Measurements from ENCODE around the gene NINJ1. TPM values are rescaled to one million over a fixed set of nuclear protein-coding genes. Genes with fewer than 3 reads are reported as not detected.

Gene NINJ1
- total and polyA plus RNA-seq, 2 experiments from 2014 or later = 34.6 to 51.7 TPM

GRCh38 chr9:93156475-93157008, 22.5 kb upstream of the NINJ1 start:
- no peaks in the 10 kb centered on the region for H3K36me3 ChIP-seq
- H3K27ac ChIP-seq = no peak overlapping the region
- no peaks in the 10 kb centered on the region for H3K27me3 ChIP-seq
- no peaks in the 10 kb centered on the region for H3K9me3 ChIP-seq (ENCODE audit: low read depth)
- no peak overlapping the region for H3K4me3 ChIP-seq
- no peak for TF ChIP-seq CTCF (IDR thresholded peaks at IDR 0.05; ENCODE audit: low read depth, low read length)
- no peaks in the 10 kb centered on the region for H3K4me1 ChIP-seq (ENCODE audit: low read depth)
- no peak for DNase-seq (ENCODE audit: low read depth in 1 of 2, low spot score in 1 of 2)

GRCh38 chr9:93155716-93156474, 21.8 kb upstream of the NINJ1 start:
- H3K36me3 ChIP-seq = no peaks in the 10 kb centered on the region
- no peaks in the 10 kb centered on the region for H3K27me3 ChIP-seq
- no peak overlapping the region for H3K27ac ChIP-seq
- no peaks in the 10 kb centered on the region for H3K9me3 ChIP-seq (ENCODE audit: low read depth)
- TF ChIP-seq CTCF (IDR thresholded peaks at IDR 0.05; ENCODE audit: low read depth, low read length) = no peak
- H3K4me1 ChIP-seq (ENCODE audit: low read depth) = no peaks in the 10 kb centered on the region
- DNase-seq (ENCODE audit: low read depth in 1 of 2, low spot score in 1 of 2) = no peak
- H3K4me3 ChIP-seq = no peak overlapping the region

- no peak overlapping the region for H3K4me3 ChIP-seq
- no peaks in the 10 kb centered on the region for H3K4me1 ChIP-seq (ENCODE audit: low read depth)
- peak; percentile 17 to 74 for DNase-seq (ENCODE audit: low read depth in 1 of 2, low spot score in 1 of 2)
- no peaks in the 10 kb centered on the region for H3K27me3 ChIP-seq
- no peaks in the 10 kb centered on the region for H3K36me3 ChIP-seq
- no peak overlapping the region for H3K27ac ChIP-seq
- TF ChIP-seq CTCF (IDR thresholded peaks at IDR 0.05; ENCODE audit: low read depth, low read length) = peak; percentile 72
- H3K9me3 ChIP-seq (ENCODE audit: low read depth) = no peaks in the 10 kb centered on the region
These were observed 20.3 kb upstream of the NINJ1 start for GRCh38 chr9:93154293-93154903.

GRCh38 chr9:93151097-93151784, 17.2 kb upstream of the NINJ1 start:
- no peaks in the 10 kb centered on the region for H3K4me1 ChIP-seq (ENCODE audit: low read depth)
- H3K27ac ChIP-seq = no peak overlapping the region
- no peaks in the 10 kb centered on the region for H3K27me3 ChIP-seq
- TF ChIP-seq CTCF (IDR thresholded peaks at IDR 0.05; ENCODE audit: low read depth, low read length) = no peak
- no peaks in the 10 kb centered on the region for H3K9me3 ChIP-seq (ENCODE audit: low read depth)
- DNase-seq (ENCODE audit: low read depth in 1 of 2, low spot score in 1 of 2) = no peak
- H3K36me3 ChIP-seq = no peaks in the 10 kb centered on the region
- no peak overlapping the region for H3K4me3 ChIP-seq

GRCh38 chr9:93149361-93149760, 15.3 kb upstream of the NINJ1 start:
- H3K9me3 ChIP-seq (ENCODE audit: low read depth) = no peaks in the 10 kb centered on the region
- no peak overlapping the region for H3K27ac ChIP-seq
- no peaks in the 10 kb centered on the region for H3K4me1 ChIP-seq (ENCODE audit: low read depth)
- H3K36me3 ChIP-seq = no peaks in the 10 kb centered on the region
- no peak for DNase-seq (ENCODE audit: low read depth in 1 of 2, low spot score in 1 of 2)
- no peaks in the 10 kb centered on the region for H3K27me3 ChIP-seq
- no peak overlapping the region for H3K4me3 ChIP-seq
- no peak for TF ChIP-seq CTCF (IDR thresholded peaks at IDR 0.05; ENCODE audit: low read depth, low read length)
